Amniotic epithelial cell (primary cell): Measurements from ENCODE around the gene ALG9.
"Not testable (repeated sequence)": the region's sequence is repeated elsewhere in the genome, so short reads cannot be mapped to it uniquely, and the experiment has no call there.

Experiments used
- DNase-seq: peaks from one replicate; pipeline ENCODE4 v3.0.0-alpha.2; 2010; ENCODE audit warnings: low read depth

The ALG9 gene

DNA sequence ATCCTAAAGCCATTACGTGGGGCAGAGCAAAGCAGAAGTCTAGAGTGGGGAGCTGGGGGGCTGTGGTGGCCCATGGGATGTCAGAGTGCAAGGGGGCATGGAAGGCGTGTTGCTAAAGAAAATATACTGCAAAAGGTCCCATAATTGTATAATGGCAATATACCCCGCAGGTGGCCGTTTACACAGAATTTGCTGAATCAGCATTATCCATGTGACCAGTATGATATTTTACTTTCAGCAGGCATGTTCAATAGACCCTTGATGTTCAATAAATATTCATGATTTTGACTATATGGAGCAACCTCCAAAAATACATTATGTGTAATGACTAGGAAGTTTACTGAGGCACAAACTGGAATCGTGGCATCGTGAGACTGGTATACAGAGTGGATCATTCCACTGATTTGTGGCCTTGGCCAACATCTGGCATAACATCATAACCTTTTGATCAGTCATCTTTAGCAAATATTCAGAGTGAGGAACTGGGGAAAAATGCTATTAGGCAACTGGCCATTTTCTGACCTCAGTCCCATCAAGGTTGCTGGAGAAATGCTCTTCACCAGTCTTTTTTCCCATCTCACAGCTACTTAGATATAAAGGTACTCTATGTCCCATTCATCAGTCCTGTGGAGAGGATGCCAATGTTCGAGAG is 75.9 kb downstream of the ALG9 start:
- DNase-seq = peak; percentile 89

DNA sequence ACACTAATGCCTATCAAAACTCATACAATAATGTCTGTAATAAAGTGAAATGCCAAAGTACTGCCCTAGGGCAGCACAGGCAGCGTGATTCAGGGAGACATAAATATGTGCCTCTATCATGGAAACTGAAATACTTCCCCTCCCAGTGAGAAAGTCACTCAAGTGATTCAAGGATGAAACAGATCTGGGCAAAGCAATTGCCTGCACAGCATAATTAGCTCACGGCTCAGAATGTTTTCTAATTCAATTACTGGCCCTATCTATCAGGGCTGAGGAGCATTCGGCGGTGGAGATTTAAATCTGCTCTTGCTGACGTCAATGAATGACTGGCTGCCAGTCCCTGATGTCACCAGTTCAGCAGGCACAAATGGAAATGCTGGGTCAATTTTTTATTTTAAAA is 77.5 kb downstream of the ALG9 start:
- peak; percentile 68 for DNase-seq

DNA sequence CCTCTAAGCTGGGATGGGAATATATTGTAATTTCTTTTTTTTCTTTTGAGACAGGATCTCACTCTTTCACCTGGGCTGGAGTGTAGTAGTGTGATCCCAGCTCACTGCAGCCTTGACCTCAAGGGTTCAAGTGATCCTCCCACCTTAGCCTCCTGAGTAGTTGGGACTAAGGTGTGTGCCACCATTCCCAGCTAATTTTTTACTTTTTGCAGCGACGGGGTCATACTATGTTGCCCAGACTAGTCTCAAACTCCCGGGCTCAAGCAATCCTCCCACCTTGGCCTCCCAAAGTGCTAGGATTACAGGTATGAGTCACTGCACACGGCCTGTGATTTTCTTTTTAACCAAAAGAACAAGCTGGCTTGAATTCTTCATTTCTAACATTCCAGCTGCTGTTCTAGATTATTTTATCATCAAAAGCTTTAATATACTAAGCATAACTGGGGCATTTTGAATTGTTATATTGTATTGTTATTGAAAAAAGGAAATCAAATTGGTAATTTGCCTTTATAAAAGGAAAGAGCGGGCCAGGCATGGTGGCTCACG is 78.4 kb downstream of the ALG9 start:
- DNase-seq = peak; percentile 55

DNA sequence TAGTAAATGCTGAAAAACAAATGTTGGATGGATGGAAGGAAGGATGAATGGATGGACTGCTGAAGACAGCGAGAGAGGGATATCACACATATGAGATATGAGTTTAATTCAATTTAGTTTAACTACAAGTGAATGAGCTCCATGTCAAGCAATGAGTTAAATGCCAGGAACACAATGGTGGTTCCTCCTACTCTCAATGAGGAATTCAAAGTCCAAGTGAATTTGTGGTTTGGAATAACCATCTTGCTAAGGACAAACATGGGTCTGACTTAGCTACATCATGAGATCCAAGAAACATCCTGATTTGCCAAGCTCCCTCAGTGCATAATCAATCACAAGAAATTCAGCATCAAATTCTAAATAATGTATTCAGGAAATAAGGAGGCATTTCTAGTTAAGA is 79.1 kb downstream of the ALG9 start:
- DNase-seq = peak; percentile 53

DNA sequence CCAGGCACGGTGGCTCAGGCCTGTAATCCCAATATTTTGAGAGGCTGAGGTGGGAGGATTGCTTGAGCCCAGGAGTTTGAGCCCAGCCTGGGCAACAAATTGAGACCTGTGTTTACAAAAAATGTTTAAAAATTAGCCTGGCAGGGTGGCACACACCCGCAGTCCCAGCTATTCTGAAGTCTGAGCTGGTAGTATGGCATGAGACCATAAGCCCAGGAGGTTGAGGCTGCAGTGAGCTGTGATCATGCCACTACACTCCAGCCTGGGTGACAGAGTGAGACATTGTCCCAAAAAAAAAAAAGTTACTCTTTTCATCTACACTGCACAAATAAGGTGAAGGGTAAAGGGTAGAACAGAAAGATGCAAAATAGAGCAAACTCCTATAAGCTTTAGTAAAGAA is 82.9 kb downstream of the ALG9 start:
- DNase-seq = no peak

DNA sequence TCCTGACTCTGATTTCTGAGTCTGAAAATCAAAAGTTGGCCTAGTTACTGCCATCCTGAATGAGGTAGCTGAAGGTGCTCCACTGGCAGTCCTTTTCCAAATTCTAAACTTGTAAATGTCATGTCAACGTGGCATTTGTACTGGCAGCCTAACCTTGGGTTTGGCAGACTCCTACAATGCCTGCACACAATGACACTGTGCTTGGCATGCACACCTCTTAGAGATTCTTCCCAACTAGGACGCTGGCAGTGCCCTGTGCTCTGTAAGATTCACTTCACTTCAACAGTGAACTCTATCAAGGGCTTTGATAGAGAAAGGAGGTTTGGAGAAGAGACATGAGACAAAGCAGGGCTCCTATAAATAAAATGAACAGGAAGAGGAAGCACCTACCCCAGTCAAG is 83.3 kb downstream of the ALG9 start:
- no peak for DNase-seq

DNA sequence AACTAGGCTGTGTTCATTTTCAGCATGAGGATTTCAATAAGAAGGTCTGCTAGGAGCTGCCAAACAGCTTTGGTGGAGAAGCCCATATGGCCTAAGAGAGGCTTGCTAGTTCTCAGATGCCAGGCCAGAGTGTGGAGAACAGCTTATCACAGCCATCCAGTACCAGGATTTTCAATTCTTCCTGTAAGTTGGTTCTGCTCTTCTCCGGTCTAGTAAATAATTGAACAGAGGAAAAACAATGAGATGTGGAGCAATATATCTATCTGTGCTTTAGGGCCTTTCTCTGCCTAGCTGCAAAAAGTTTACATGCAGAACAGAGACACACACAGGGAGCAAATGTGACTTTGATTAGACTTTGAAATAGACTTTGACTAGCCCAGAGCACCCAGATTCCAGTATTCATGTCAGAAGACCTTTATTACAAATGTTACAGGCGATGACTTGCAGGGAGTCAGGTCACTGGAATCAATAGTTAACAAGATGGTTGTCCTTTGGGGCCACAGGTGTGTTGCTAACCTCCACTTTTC is 85.4 kb downstream of the ALG9 start:
- no peak for DNase-seq

DNA sequence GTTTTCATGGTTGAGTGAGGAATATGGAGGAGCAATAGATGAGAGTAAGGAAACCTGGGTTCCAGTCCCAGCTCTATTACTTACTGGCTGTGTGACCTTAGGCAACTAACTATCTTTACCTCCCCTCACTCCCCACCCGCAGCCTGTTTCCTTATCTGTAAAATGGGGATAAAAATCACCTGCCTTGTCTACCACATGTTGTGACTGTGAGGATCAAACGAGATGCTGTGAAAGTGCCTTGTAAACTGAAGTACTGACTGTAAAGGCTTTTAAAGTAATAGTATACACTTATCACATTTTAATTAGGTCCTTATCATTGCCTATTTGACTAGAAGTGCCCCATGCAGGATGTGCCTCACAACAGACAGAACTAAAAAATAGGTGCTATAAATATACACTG is 86.3 kb downstream of the ALG9 start:
- no peak for DNase-seq

DNA sequence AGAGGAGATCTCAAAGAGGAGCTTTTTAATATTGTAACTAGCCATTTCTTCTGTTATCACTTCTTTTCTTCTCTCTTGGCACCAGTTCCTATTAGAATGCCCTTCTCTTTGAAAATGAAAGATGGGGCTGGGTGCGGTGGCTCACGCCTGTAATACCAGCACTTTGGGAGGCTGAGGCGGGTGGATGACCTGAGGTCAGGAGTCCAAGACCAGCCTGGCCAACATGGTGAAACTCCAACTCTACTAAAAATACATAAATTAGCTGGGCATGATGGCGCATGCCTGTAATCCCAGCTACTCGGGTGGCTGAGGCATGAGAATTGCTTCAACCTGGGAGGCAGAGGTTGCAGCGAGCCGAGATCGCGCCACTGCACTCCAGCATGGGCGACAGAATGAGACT is 87.1 kb downstream of the ALG9 start:
- DNase-seq = not testable (repeated sequence)

DNA sequence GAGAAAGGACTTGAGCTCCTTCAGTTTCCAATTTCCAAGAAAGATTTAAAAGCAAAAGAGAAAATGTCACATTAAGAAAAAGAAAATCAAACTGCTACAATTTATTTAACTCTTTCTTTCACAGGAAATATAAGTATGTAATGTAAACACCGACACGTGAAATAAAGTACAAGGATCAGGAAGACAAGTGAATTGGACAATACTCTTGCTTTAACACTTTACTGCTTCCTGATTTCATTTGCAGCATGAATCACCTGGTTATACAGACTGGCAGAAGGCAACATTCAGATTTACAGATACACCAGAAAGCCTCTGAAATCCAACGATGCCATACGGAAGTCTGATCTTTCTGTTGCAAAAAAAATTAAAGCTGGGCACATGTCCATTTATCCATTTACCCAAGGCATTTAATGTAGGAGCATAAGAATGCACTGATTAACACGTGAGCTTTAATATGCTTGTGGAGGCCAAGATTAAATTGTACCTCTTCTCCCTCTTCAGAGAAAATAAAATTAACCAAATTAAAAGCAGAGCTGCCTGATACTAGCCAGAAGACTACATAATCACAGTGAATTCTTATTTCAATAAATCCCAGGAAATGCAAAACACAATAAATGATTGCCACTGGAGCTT is 89.2 kb downstream of the ALG9 start:
- no peak for DNase-seq

DNA sequence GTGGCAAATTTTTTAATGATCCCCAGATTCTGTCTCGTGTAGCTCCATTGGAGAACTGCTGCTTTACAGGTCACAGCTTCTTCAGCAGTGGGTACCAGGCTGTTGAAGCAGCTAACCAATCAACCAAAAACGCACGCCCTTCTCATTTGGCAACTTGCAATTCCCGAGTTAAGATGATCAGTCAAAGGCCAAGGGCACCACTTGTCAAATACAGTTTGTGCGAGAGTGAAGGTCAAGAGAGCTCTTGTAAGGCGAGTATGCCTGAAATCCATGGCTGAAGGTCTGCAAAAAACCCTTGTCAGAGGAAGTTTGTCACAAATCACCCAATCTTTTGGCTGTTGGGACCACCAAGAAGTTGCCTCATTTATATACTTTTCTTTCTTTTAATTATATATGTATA is 92.3 kb downstream of the ALG9 start:
- DNase-seq = no peak

DNA sequence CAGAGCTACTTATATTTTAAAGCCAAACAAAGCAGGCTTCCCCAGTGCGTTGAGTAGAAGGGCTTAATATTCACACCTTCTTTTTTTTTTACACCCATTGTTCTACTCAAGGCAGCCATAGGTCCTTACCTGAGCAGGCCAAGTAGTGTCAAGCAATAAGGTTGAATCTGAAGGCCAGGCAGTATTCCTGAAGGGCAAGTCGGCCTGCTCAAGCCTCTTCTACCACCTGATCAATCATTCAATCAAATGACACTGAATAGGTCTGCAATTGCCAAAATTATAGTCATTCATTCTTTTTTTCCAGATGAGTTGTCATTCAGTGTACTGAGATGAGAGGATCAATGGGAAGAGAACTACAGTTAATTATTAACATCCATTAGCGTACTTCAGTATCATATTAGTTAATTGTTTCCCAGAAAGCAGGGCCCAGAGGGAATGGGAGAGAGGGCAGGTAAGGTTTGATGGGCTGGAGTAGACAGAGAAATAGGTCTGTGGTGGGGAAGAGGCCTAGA is 93.3 kb downstream of the ALG9 start:
- no peak for DNase-seq

DNA sequence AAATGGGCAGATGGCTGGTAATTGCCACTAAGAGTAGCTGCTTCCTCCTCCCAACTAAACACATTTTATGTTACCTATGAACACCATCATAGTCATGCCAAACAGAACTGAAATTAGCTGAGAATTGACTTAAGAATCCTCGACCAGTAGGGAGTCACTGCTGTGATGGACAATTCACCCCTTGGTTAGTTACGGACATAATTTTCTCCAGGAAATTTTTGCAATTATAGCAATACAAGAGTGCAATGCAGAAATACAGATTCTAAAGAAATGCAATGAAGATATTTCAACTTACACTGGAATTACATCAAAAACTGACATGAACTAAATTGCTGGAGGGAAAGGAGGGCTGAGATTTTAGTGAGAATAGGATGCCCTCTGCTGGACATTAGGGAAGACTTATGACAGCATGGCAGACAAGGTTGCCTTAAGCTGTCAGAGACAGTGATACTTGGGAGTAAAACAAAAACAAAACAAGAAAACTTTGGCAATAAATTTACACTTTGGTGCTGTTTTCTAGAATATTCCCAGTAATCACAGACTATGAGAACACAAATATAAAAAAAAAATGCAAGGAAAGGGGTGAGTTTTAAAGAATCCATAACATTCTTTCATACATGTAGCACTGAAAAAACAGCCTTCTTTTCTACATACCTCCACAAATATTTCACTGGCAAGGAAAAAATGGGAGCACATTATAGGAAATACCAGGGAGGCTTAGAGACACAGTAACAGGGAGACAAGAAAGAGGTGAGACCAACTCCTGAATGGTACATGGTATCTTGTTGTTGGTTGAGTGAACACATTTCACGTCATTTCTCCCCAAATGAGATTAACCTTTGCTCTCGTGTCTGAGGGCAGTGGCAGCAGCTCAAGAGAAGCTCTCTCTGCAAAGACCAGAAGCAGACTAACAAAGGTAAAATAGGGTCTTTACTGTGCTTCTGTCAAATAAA is 94.0 kb downstream of the ALG9 start:
- peak; percentile 93 for DNase-seq

DNA sequence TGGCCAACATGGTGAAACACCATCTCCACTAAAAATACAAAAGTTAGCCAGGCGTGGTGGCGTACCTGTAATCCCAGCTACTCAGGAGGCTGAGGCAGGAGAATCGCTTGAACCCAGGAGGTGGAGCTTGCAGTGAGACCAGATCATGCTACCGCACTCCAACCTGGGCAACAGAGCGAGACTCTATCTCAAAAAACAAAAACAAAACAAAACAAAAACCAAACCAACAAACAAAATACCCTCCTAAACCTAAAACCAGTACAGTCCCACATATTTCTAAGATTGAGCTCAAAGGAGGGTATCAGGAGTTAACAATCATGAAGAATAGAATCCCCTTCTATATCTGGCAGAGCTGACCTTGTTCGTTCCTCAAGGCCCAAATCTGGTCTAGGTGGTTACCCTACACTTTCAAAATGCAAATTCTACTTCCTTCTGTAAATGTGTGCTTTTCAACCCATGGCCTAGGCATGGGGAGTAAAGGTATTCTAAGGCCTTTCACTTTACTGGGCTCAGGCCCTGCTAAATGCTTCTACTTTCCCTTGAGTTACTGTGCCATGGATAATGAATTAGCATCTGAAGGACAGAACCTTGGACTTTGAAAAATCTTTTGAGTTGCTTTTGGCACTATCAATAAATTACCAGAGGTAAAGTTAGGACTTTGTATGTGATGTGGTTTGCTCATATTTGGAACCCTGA is 94.8 kb downstream of the ALG9 start:
- DNase-seq = no peak

DNA sequence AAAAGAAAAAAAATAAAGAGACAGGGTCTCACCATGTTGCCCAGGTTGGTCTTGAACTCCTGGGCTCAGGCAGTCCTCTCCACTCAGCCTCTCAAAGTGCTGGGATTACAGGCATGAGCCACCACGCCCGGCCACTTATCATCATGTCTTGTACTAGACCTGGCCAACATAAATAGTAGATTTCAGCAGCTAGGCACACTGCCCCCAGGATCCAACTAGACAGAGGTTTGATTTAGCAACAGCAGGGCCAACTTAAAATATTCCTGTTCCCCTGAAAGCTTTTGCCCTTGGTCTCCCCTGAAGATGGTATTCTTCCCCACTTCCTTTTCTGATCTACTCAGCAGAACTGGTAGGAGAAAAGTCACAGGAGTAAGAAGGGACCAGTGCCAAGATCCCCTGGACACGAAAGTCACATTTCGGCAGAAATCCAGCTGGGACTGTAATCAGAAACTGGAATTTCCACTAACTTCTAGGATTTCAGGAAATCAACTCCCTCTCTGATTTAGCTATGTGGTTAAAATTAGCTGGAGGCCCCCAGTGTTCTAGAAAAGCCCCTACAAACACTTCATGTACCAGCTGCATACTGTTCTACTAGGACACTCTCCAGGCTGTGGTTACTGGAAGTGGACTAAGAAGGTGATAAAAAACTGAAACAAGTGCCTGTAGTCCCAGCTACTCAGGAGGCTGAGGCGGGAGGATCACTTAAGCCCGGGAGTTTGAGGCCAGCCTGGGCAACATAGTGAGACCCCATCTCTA is 96.2 kb downstream of the ALG9 start:
- no peak for DNase-seq

DNA sequence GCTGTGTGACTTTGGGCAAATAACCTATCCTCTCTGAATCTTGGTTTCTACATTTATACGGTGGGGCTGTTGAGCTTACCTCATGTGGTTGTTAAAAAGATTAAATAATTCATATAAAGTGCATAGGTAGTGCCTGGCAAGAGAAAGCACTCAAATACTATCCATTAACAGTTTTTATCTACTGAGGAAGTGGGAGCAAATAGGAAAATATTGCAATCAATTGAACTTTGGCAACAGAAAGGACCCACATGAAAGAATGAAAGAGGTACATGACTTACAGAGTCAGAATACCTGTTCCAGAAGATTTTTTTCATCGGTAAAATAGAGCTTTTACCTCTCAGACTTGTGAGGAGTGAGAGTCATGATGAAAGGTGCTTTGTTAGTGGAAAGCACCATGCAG is 98.8 kb downstream of the ALG9 start:
- no peak for DNase-seq

DNA sequence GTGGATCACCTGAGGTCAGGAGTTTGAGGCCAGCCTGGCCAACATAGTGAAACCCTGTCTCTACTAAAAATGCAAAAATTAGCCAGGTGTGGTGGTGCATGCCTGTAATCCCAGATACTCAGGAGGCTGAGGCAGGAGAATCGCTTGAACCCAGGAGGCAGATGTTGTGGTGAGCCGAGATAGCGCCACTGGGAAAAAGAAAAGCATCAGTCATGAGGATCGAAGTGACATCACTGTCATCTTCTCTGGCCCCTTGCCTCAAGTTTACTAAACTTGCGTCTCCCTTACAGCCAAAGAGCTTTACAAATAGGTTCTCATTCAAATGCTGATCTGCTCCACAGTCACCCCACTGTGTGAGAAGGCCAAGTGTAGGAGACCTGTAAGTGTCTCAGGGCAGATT is 100.2 kb downstream of the ALG9 start:
- not testable (repeated sequence) for DNase-seq

DNA sequence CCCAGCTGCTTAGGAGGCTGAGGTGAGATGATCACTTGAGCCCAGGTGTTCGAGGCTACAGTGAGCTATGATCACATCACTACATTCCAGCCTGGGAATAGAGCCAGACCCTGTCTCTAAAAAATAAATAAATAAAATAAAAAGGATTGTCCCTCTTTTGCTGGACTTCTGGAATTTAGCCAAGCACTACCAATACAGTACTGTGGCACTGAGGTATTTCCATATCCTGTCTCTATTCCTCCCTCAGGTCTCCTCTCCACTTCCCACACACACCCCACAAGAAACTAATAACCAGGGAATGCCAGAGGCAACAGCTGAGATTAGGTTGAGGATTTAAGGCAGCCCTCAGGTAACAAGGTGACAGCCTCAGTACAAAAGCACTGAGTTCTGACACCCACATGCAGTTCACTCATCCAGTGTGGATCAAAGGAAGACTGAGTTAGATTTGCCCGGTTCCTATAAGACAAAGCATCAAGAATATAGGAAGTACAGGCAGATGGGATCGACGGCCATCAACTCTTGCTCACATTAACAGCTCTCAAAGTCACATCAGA is 100.7 kb downstream of the ALG9 start:
- no peak for DNase-seq

DNA sequence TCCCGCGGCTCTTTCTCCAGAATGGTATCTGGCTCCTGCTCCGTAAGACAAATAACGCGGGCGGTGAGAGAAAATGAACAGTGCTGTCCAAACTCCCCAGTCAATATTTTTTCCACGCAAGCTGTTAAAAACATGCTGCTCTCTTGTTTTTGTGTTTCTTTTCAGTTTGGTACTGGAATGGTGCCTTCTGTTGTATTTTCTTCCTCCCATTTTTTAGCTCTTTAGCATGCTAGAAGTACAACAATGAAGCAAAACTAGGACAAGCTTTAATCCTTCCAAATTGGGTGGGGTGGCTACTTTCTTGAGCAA is 104.6 kb downstream of the ALG9 start:
- no peak for DNase-seq

DNA sequence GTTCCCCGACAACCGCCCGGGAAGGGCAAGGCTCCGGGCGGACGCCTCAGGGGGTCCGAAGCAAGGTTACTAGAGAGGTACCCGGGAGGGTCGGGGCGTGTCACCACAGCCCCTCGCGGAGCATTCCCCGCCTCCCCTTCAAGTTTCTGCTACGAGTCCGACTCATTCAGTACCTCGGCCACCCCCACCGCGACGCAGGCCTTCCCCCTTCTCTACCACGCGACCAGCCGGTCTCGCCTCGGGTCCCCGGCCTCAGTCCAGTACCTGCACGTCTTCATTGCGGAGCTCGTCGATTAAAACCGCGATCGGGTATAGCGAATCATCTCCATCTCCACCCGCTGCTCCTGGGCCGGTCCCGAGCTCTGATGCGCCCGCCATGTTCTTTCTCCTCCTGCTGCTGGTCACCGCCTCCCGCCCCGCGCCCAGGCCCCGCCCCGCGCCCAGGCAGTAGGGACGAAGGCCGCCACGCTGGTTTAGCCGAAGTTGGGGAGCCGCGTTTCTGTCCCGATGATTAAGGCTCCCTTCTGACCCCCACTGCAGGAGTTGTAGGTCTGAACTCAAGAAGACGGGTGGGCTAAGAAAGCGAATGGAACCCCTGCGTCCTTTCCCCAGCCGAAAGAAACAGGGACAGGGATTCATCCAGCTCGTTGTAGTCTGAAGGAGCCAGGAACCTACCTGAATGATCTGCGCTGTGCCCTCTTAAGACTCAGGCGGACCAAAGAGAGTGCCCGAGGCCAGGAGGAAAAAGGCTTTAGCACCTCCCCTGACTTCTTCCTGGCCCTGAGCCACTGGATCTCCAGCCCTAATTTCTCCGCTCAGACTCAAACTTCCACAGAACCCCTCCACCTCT is 105.2 kb downstream of the ALG9 start, which contains the start of gene PPP2R1B:
Gene PPP2R1B (minus strand): TSS at position 406 of the 850 bp plus-strand sequence. CDS start 28 bp downstream, at position 378.
- peak; percentile 67 for DNase-seq
